Gastroesophageal sphincter (tissue), 4 donors: ENCODE measurements around the gene HNRNPA0. TPM values are rescaled to one million over a fixed set of nuclear protein-coding genes. Genes with fewer than 3 reads are reported as not detected.
A peak's percentile ranks its signal among the peaks of the same experiment; 100 is the strongest.

Source experiments
- ATAC-seq: fragments of 150-250 bp; one replicate; pipeline ENCODE4 v1.9.1; 2016; ENCODE audit warnings: mild to moderate bottlenecking, moderate library complexity
- H3K27ac ChIP-seq, 4 donors: fragments of 200-600 bp; sonication (generic) in 3 of 4; 1 replicate in 3 of 4; 2 replicates in 1 of 4; pipeline ENCODE4 v1.5.1; 2016 to 2019
- H3K27me3 ChIP-seq: fragments of 200-600 bp; sonication (generic); one replicate; pipeline ENCODE4 v1.5.1; 2019
- H3K36me3 ChIP-seq, 2 donors: fragments of 200-600 bp; sonication (generic); one replicate each; pipeline ENCODE4 v1.5.1; 2019; ENCODE audit warnings: control low read depth in 1 of 2
- H3K4me1 ChIP-seq, 3 donors: fragments of 200-600 bp; sonication (generic); 1 replicate in 2 of 3; 2 replicates in 1 of 3; pipeline ENCODE4 v1.5.1; 2016 to 2019; ENCODE audit warnings: control low read depth in 2 of 3
- H3K4me3 ChIP-seq, 2 donors: fragments of 200-600 bp; sonication (generic); one replicate each; pipeline ENCODE4 v1.5.1; 2019; ENCODE audit warnings: mild to moderate bottlenecking in 1 of 2, moderate library complexity in 1 of 2
- H3K9me3 ChIP-seq, 3 donors: fragments of 200-600 bp; sonication (generic); one replicate each; pipeline ENCODE4 v1.5.1; 2017 to 2019; ENCODE audit warnings: control low read depth in 2 of 3
- EP300 ChIP-seq: sonication (generic); formaldehyde crosslinking; IDR thresholded peaks from one replicate; pipeline ENCODE4 v1.6.1; 2017; ENCODE audit warnings: antibody characterized with exemption, mild to moderate bottlenecking
- POLR2A ChIP-seq, 2 donors: fragments of 450-650 bp; IDR thresholded peaks; one replicate each; pipeline ENCODE4 v1.6.1; 2017; ENCODE audit warnings: antibody characterized with exemption in 2 of 2, mild to moderate bottlenecking in 2 of 2, moderate library complexity in 1 of 2
- POLR2AphosphoS5 ChIP-seq: sonication (generic); formaldehyde crosslinking; IDR thresholded peaks from one replicate; pipeline ENCODE4 v1.6.1; 2017; ENCODE audit warnings: antibody characterized with exemption
- whole genome bisulfite sequencing, 2 donors: methylation state at CpG; one replicate each; pipeline ENCODE4 v1.1.5; 2018; ENCODE audit warnings: low coverage in 1 of 2; 5-methylcytosine and 5-hydroxymethylcytosine counted together
- total RNA-seq, 4 donors: library from RNA; depleted of rRNA; stranded (reverse); fragments of >200 nt; gene quantifications; one replicate each; pipeline ENCODE4 v1.1.0, GENCODE V29; 2016
- TF ChIP-seq, protein P1 (sequence below), 4 experiments: fragments of 200-600 bp in 2 of 4; fragments of 450-650 bp in 2 of 4; sonication (generic) in 1 of 4; IDR thresholded peaks; one replicate each; pipeline ENCODE4 v1.5.1; 2017 to 2019; ENCODE audit warnings: antibody characterized with exemption in 4 of 4, mild to moderate bottlenecking in 2 of 4, moderate library complexity in 2 of 4

The HNRNPA0 gene
- total RNA-seq, 4 donors from 2014 or later, result 9.9 to 17.2 (median 13.8) TPM

DNA sequence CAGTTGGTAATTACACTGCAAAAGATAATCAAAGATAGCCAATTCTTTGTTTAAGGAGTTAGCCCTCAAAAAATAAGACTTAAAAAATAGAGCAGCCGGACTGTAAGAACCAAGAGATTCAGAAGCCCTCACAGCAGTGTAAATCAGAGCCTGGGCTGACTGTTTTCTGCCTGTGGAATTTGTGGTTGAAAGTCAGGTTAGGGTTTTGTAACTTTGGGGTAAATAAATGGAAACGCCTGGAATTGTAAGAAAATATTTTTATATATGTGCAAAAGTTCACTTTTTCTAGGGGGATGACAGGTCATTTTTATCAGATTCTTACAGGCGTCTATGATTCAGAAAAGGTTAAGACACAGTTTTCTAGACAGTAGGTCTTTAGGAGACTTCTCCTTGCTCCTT lies 53.9 kb downstream of the HNRNPA0 start:
- ATAC-seq, result no peak
- TF ChIP-seq EP300 (no peak), POLR2AphosphoS5 (no peak), POLR2A (IDR thresholded peaks at IDR 0.05) (no peak)
- TF ChIP-seq, protein P1, sequence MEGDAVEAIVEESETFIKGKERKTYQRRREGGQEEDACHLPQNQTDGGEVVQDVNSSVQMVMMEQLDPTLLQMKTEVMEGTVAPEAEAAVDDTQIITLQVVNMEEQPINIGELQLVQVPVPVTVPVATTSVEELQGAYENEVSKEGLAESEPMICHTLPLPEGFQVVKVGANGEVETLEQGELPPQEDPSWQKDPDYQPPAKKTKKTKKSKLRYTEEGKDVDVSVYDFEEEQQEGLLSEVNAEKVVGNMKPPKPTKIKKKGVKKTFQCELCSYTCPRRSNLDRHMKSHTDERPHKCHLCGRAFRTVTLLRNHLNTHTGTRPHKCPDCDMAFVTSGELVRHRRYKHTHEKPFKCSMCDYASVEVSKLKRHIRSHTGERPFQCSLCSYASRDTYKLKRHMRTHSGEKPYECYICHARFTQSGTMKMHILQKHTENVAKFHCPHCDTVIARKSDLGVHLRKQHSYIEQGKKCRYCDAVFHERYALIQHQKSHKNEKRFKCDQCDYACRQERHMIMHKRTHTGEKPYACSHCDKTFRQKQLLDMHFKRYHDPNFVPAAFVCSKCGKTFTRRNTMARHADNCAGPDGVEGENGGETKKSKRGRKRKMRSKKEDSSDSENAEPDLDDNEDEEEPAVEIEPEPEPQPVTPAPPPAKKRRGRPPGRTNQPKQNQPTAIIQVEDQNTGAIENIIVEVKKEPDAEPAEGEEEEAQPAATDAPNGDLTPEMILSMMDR (IDR thresholded peaks at IDR 0.05), result no peak
- Histone ChIP-seq H3K27ac (no peak overlapping the region), H3K9me3 (no peaks in the 10 kb centered on the region), H3K4me3 (no peak overlapping the region), H3K4me1 (peaks cover 0 to 18% (median 0%) of the 10 kb centered on the region in 3 donors), H3K27me3 (no peaks in the 10 kb centered on the region), H3K36me3 (peaks cover 0 to 18% of the 10 kb centered on the region in 2 donors)
- WGBS, 2 donors, result 70 to 80% methylated on average over 2 to 3 of the region's 3 CpGs

DNA sequence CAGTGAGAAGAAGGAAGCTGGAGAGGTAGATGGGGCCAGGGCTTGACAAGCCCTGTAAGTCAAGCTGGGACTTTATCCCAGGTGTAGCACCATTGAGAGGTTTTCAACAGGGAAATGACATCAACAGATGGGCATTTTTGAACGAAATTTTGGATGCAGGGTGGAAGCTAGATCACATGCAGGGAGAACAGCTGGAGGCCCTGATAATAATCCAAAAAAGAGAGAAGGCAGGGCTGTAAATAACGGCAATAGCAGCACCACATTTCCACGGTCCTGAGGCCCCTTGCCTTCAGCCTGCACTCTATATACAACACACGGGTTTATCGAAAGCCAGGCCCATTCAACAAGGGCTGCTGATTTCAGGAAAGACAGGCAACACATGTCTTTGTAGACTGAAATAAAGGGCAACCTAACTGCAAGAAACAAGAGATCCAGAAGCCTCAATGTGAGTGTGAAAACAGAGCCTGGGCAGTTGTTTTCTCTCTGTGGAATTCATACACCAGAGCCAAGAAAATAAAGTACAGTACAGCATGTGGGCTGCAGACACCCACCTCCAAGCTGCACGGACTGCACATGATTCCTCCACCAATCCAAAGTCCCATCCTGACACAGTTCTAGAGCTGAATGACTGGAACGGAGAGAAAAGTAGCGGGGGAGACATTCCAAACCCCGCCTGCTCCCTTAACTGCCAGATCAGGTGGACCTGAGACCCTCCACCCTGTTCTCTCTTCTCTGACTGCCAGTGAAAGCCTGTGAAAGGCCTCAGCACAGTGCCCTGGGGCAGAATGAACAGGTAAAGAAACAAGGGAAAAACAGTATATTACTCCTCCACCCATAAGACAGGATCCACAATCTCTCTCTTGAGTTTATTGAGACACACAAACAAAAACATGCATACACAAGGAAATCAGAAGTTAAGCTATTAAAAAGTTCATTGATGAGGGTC lies 54.6 kb downstream of the HNRNPA0 start:
- H3K4me3 ChIP-seq, result no peak overlapping the region
- H3K27ac ChIP-seq, result no peak overlapping the region
- ATAC-seq, result no peak
- H3K27me3 ChIP-seq, result no peaks in the 10 kb centered on the region
- H3K36me3 ChIP-seq, result peaks cover 0 to 18% of the 10 kb centered on the region in 2 donors
- H3K4me1 ChIP-seq, result peaks cover 0 to 18% (median 0%) of the 10 kb centered on the region in 3 donors
- 45 to 54% methylated on average over 2 to 8 of the region's 9 CpGs for WGBS, 2 donors
- TF ChIP-seq, protein P1 (IDR thresholded peaks at IDR 0.05), result no peak
- TF ChIP-seq POLR2A (IDR thresholded peaks at IDR 0.05), result no peak
- no peak for TF ChIP-seq EP300
- TF ChIP-seq POLR2AphosphoS5, result no peak
- no peaks in the 10 kb centered on the region for H3K9me3 ChIP-seq

DNA sequence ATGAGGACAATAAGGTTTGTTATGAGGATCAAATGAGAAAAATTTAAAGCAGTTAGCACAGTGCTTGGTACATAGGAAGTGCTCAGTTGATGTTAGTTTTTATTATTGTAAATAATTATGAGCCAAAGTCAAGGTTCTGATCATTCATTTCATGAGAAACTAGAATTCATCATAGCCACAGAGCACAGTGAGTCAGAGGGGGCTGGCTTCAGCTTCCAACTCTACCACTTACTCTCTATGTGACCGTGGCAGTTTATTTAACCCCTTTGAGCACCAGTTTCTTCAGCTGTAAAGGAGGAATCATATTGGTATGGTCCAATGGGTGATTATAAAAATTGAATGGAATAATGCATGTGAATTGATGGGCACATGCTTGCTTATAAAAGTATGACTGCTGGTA lies 57.7 kb downstream of the HNRNPA0 start:
- H3K27ac ChIP-seq, result peak overlapping the region in 1 of 4 donors; percentile 8
- no peaks in the 10 kb centered on the region for H3K27me3 ChIP-seq
- no peak for ATAC-seq
- WGBS, 2 donors, result 0 to 50% methylated on average over 1 of the region's 1 CpG
- H3K36me3 ChIP-seq, result peaks cover 0 to 27% of the 10 kb centered on the region in 2 donors
- no peaks in the 10 kb centered on the region for H3K9me3 ChIP-seq
- H3K4me1 ChIP-seq, result peaks cover 0 to 18% (median 0%) of the 10 kb centered on the region in 3 donors
- TF ChIP-seq, protein P1 (IDR thresholded peaks at IDR 0.05), result no peak
- TF ChIP-seq POLR2A (IDR thresholded peaks at IDR 0.05), result no peak
- no peak for TF ChIP-seq POLR2AphosphoS5
- TF ChIP-seq EP300, result no peak
- no peak overlapping the region for H3K4me3 ChIP-seq

DNA sequence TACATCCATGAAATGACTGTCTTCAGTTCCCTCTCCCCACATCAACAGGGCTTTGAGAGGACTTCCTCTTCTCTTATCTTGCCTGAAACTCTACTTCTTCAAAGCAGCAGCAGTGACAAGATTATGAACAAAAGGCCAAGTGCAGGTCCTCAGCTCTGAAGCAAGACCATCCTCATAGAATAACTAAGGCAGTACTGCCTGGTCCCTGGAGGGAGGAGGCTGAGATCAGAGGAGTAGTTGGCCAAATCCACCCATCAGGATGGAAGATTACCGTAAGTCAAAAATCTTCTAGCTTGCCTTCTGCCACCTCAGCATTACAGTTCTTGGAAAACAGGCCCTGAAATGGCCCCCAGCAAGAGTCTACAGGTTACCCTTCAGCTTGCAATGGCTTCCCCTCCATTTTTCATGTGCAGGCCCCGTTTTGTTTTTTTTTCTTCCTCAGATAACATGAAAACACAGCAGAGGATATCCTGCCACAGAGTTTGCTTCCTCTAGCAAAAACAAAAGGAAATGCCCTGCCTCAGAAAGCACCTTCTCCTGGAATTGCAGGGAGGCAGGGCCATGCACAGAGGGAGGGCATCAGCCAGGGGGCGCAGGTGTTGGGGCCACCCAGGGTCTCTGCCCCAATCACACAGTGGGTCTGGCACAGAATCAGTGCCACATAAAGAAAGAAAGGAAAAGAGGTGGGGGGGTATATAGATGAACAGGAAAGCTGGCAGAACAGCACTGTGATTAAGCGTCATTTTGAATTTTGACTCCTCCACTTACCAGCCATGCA lies 58.3 kb downstream of the HNRNPA0 start:
- no peak for TF ChIP-seq EP300
- TF ChIP-seq, protein P1 (IDR thresholded peaks at IDR 0.05), result peak in 2 of 4 experiments; percentile 17 to 28
- H3K27ac ChIP-seq, result peak overlapping the region in 2 of 4 donors; percentile 8 to 50
- H3K27me3 ChIP-seq, result no peaks in the 10 kb centered on the region

More for the DNA sequence above, 58.3 kb downstream of the HNRNPA0 start:
- peak; percentile 36 for ATAC-seq
- no peak overlapping the region for H3K4me3 ChIP-seq
- no peaks in the 10 kb centered on the region for H3K9me3 ChIP-seq
- 78 to 79% methylated on average over 2 to 3 of the region's 4 CpGs for WGBS, 2 donors
- H3K36me3 ChIP-seq, result peaks cover 0 to 31% of the 10 kb centered on the region in 2 donors
- peaks cover 0 to 18% (median 0%) of the 10 kb centered on the region in 3 donors for H3K4me1 ChIP-seq

Other genes starting within 250 kb of the HNRNPA0 start
- gene KLHL3, start 18.3 kb downstream of the HNRNPA0 start, total RNA-seq, result 1 to 10 TPM; 2.3 to 6.9 (median 5.4) TPM
- 10 to 100 TPM; 16.6 to 38.9 (median 32.8) TPM for gene MYOT, start 113.5 kb upstream of the HNRNPA0 start, total RNA-seq
- under 1 TPM in 1 of 4 donors, not detected in 3; 0.15 TPM for gene PKD2L2, start 135.1 kb upstream of the HNRNPA0 start, total RNA-seq